H9 (cell line): ENCODE data around the gene CCND2. TPM values are rescaled to one million over a fixed set of nuclear protein-coding genes. Genes with fewer than 3 reads are reported as not detected.

ENCODE experiments used
- DNase-seq: peaks from one replicate; pipeline ENCODE4 v3.0.0-alpha.2; 2017
- H2AFZ ChIP-seq: one replicate; pipeline ENCODE4 v1.6.1; 2013; ENCODE audit warnings: mild to moderate bottlenecking, low read length, control low read depth, moderate library complexity
- H2AK5ac ChIP-seq: 2 replicates; pipeline ENCODE4 v1.6.1; 2013; ENCODE audit warnings: low read length, control low read depth, mixed read lengths; ENCODE audit not compliant: insufficient read length
- H2BK120ac ChIP-seq: one replicate; pipeline ENCODE4 v1.6.1; 2013; ENCODE audit warnings: low read depth, mild to moderate bottlenecking, low read length, control low read depth, inconsistent platforms; ENCODE audit not compliant: poor library complexity, severe bottlenecking
- H2BK12ac ChIP-seq: 2 replicates; pipeline ENCODE4 v1.6.1; 2013; ENCODE audit warnings: low read length, control low read depth, mixed read lengths, low read depth; ENCODE audit not compliant: insufficient read length
- H2BK15ac ChIP-seq: 2 replicates; pipeline ENCODE4 v1.6.1; 2013; ENCODE audit warnings: low read depth, low read length, control low read depth
- H2BK20ac ChIP-seq: one replicate; pipeline ENCODE4 v1.6.1; 2013; ENCODE audit warnings: low read depth, mild to moderate bottlenecking, low read length, control low read depth, inconsistent platforms; ENCODE audit not compliant: poor library complexity, severe bottlenecking
- H2BK5ac ChIP-seq: 2 replicates; pipeline ENCODE4 v1.6.1; 2013; ENCODE audit warnings: low read length, control low read depth, mixed read lengths; ENCODE audit not compliant: insufficient read length
- H3K14ac ChIP-seq: 2 replicates; pipeline ENCODE4 v1.6.1; 2013; ENCODE audit warnings: low read length, control low read depth; ENCODE audit not compliant: insufficient read depth
- H3K18ac ChIP-seq: 2 replicates; pipeline ENCODE4 v1.6.1; 2013; ENCODE audit warnings: low read depth, mild to moderate bottlenecking, mixed read lengths, low read length, control low read depth; ENCODE audit not compliant: insufficient read length
- H3K23ac ChIP-seq: 2 replicates; pipeline ENCODE4 v1.6.1; 2013; ENCODE audit warnings: low read length, control low read depth, mixed read lengths, low read depth; ENCODE audit not compliant: insufficient read length
- H3K23me2 ChIP-seq: 2 replicates; pipeline ENCODE4 v1.6.1; 2013; ENCODE audit warnings: low read depth, mild to moderate bottlenecking, mixed read lengths, low read length, control low read depth; ENCODE audit not compliant: insufficient read length, poor library complexity, severe bottlenecking
- H3K27ac ChIP-seq: 2 replicates; pipeline ENCODE4 v1.5.1; 2013; ENCODE audit warnings: low read length, control low read depth, mixed read lengths, low read depth; ENCODE audit not compliant: insufficient read length
- H3K27me3 ChIP-seq: 2 replicates; pipeline ENCODE4 v1.6.1; 2013; ENCODE audit warnings: low read length, control low read depth, inconsistent platforms; ENCODE audit not compliant: insufficient read depth
- H3K4ac ChIP-seq: 2 replicates; pipeline ENCODE4 v1.6.1; 2013; ENCODE audit warnings: low read depth, mild to moderate bottlenecking, control low read depth, inconsistent platforms, low read length, moderate library complexity
- H3K4me1 ChIP-seq: 2 replicates; pipeline ENCODE4 v1.6.1; 2013; ENCODE audit warnings: low read length, control low read depth, inconsistent platforms; ENCODE audit not compliant: insufficient read depth
- H3K4me2 ChIP-seq: 2 replicates; pipeline ENCODE4 v1.6.1; 2013; ENCODE audit warnings: low read length, control low read depth, mixed read lengths; ENCODE audit not compliant: insufficient read length, insufficient read depth
- H3K56ac ChIP-seq: 2 replicates; pipeline ENCODE4 v1.6.1; 2013; ENCODE audit warnings: low read depth, mild to moderate bottlenecking, mixed read lengths, low read length, control low read depth; ENCODE audit not compliant: insufficient read length
- H3K79me1 ChIP-seq: 2 replicates; pipeline ENCODE4 v1.6.1; 2013; ENCODE audit warnings: low read depth, mild to moderate bottlenecking, moderate library complexity, low read length, control low read depth, inconsistent platforms; ENCODE audit not compliant: insufficient read depth, poor library complexity, severe bottlenecking
- H3K79me2 ChIP-seq: 2 replicates; pipeline ENCODE4 v1.6.1; 2013; ENCODE audit warnings: low read length, control low read depth, inconsistent platforms; ENCODE audit not compliant: insufficient read depth
- H3K9ac ChIP-seq: 2 replicates; pipeline ENCODE4 v1.6.1; 2013; ENCODE audit warnings: low read length, control low read depth, mixed read lengths; ENCODE audit not compliant: insufficient read length; ENCODE audit errors: extremely low read depth
- H3K9me3 ChIP-seq: one replicate; pipeline ENCODE4 v1.6.1; 2013; ENCODE audit warnings: low read depth, low read length, inconsistent platforms; ENCODE audit not compliant: control insufficient read depth
- H3T11ph ChIP-seq: one replicate; pipeline ENCODE4 v1.6.1; 2013; ENCODE audit warnings: mild to moderate bottlenecking, low read length, control low read depth, inconsistent platforms
- H4K20me1 ChIP-seq: one replicate; pipeline ENCODE4 v1.6.1; 2013; ENCODE audit not compliant: control insufficient read depth, insufficient read length, insufficient read depth
- H4K5ac ChIP-seq: 2 replicates; pipeline ENCODE4 v1.6.1; 2013; ENCODE audit warnings: low read depth, mild to moderate bottlenecking, mixed read lengths, low read length, control low read depth; ENCODE audit not compliant: insufficient read length
- H4K8ac ChIP-seq: replicated peaks from 2 replicates; pipeline ENCODE4 v1.6.1; 2013; ENCODE audit warnings: low read length, control low read depth, mixed read lengths, low read depth; ENCODE audit not compliant: insufficient read length
- H4K91ac ChIP-seq: 2 replicates; pipeline ENCODE4 v1.6.1; 2013; ENCODE audit warnings: low read depth, mild to moderate bottlenecking, moderate library complexity, mixed read lengths, low read length, control low read depth; ENCODE audit not compliant: insufficient read length
- H3K27ac Mint-ChIP-seq, 3 experiments: 2 replicates in 2 of 3; 3 replicates in 1 of 3; pipeline ENCODE4 v1.8.0; 2020 to 2021; ENCODE audit warnings: mixed read lengths in 3 of 3, mild to moderate bottlenecking in 1 of 3, moderate library complexity in 1 of 3
- H3K27me3 Mint-ChIP-seq: 2 replicates; pipeline ENCODE4 v1.8.0; 2021; ENCODE audit warnings: low read depth, mild to moderate bottlenecking, moderate library complexity, mixed read lengths
- H3K36me3 Mint-ChIP-seq, 3 experiments: 2 replicates in 2 of 3; 3 replicates in 1 of 3; pipeline ENCODE4 v1.8.0; 2020 to 2021; ENCODE audit warnings: low read depth in 3 of 3, mixed read lengths in 3 of 3; ENCODE audit not compliant: insufficient read depth in 1 of 3
- H3K4me1 Mint-ChIP-seq, 2 experiments: 2 replicates each; pipeline ENCODE4 v1.8.0; 2020; ENCODE audit warnings: mixed read lengths in 2 of 2
- H3K4me3 Mint-ChIP-seq, 2 experiments: 2 replicates in 1 of 2; 3 replicates in 1 of 2; pipeline ENCODE4 v1.8.0; 2020 to 2021; ENCODE audit warnings: mild to moderate bottlenecking in 2 of 2, mixed read lengths in 2 of 2, moderate library complexity in 1 of 2
- H3K9me3 Mint-ChIP-seq, 2 experiments: 2 replicates in 1 of 2; 3 replicates in 1 of 2; pipeline ENCODE4 v1.8.0; 2020; ENCODE audit warnings: mild to moderate bottlenecking in 2 of 2, mixed read lengths in 2 of 2, moderate library complexity in 1 of 2
- WGBS: extraction: QIAGEN DNeasy Blood & Tissue Kit; methylation state at CpG from one replicate; pipeline ENCODE4 v1.1.7; 2013; ENCODE audit warnings: missing lambda C conversion rate, low lambda C conversion rate, mixed read lengths; ENCODE audit not compliant: insufficient read length; ENCODE audit errors: extremely low coverage; 5-methylcytosine and 5-hydroxymethylcytosine counted together
- total RNA-seq: library from RNA; stranded (reverse); gene quantifications from 2 replicates; pipeline ENCODE4 v1.2.1, GENCODE V29; 2021
- TF ChIP-seq, protein P1 (sequence below): fragments of 200-600 bp; sonication (generic); conservative IDR thresholded peaks from 3 replicates; pipeline ENCODE4 v1.8.0; 2021; ENCODE audit warnings: antibody characterized with exemption, mild to moderate bottlenecking

The CCND2 gene
- total RNA-seq, 1 experiment from 2014 or later, result 104 TPM

DNA sequence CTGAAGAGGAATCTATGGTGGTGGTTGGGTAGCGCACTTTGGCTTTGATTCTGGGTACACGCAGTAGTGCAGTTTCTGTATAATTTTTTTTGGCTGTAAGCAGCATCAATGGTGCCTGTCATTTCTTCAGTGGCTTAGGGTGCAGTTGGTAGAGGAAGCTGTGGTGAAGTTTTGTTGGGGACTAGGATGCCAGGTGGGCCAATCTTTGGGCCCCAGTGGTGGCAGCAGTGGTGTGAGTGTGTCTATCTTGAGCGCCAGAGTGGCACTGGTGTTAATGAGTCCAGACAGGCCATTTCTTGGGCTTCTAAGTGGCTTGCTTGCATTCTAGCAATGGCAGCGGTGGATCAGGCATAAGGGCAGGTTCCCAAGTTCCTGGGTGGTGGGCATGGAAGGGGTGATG is 33.8 kb upstream of the CCND2 start:
- peaks cover 5 to 26% of the 10 kb centered on the region in 2 experiments for H3K4me1 Mint-ChIP-seq
- H3K4ac ChIP-seq, result no peak overlapping the region
- peaks cover 13 to 23% of the 10 kb centered on the region in 2 experiments for H3K9me3 Mint-ChIP-seq
- H2BK15ac ChIP-seq, result no peak overlapping the region
- no peaks in the 10 kb centered on the region; the same call in 1 of the 2 replicates for H3K4me1 ChIP-seq
- H3K36me3 Mint-ChIP-seq, result peaks cover 5 to 15% (median 6%) of the 10 kb centered on the region in 3 experiments; a peak in 6 of 7 replicates
- H2BK20ac ChIP-seq, result no peak overlapping the region
- no peaks in the 10 kb centered on the region for H3K27me3 ChIP-seq
- TF ChIP-seq, protein P1, sequence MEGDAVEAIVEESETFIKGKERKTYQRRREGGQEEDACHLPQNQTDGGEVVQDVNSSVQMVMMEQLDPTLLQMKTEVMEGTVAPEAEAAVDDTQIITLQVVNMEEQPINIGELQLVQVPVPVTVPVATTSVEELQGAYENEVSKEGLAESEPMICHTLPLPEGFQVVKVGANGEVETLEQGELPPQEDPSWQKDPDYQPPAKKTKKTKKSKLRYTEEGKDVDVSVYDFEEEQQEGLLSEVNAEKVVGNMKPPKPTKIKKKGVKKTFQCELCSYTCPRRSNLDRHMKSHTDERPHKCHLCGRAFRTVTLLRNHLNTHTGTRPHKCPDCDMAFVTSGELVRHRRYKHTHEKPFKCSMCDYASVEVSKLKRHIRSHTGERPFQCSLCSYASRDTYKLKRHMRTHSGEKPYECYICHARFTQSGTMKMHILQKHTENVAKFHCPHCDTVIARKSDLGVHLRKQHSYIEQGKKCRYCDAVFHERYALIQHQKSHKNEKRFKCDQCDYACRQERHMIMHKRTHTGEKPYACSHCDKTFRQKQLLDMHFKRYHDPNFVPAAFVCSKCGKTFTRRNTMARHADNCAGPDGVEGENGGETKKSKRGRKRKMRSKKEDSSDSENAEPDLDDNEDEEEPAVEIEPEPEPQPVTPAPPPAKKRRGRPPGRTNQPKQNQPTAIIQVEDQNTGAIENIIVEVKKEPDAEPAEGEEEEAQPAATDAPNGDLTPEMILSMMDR, result no peak
- no peaks in the 10 kb centered on the region for H3K23me2 ChIP-seq
- H3T11ph ChIP-seq, result no peak overlapping the region
- H3K79me1 ChIP-seq, result no peaks in the 10 kb centered on the region
- H3K14ac ChIP-seq, result no peak overlapping the region
- H3K79me2 ChIP-seq, result no peaks in the 10 kb centered on the region
- no peak overlapping the region for H3K9ac ChIP-seq
- H2AFZ ChIP-seq, result no peak overlapping the region
- no peaks in the 10 kb centered on the region for H3K9me3 ChIP-seq
- no peak overlapping the region for H3K23ac ChIP-seq
- H3K27ac Mint-ChIP-seq, result no peak overlapping the region
- H3K27me3 Mint-ChIP-seq, result peaks cover 9% of the 10 kb centered on the region
- H2BK120ac ChIP-seq, result no peak overlapping the region
- H3K56ac ChIP-seq, result no peak overlapping the region
- no peaks in the 10 kb centered on the region for H4K20me1 ChIP-seq
- H3K18ac ChIP-seq, result no peak overlapping the region
- no peak overlapping the region for H2BK12ac ChIP-seq
- no CpG with 5 or more reads among the region's 4 CpGs for WGBS
- no peak overlapping the region for H4K91ac ChIP-seq
- H2BK5ac ChIP-seq, result no peak overlapping the region
- no peak overlapping the region for H4K8ac ChIP-seq
- no peak overlapping the region for H3K27ac ChIP-seq
- no peak overlapping the region for H2AK5ac ChIP-seq
- no peak for DNase-seq
- H3K4me3 Mint-ChIP-seq, result no peak overlapping the region; a peak in 1 of 5 replicates
- no peak overlapping the region for H4K5ac ChIP-seq
- no peak overlapping the region for H3K4me2 ChIP-seq
